ENCODE data around the gene PDGFRA. TPM values are rescaled to one million over a fixed set of nuclear protein-coding genes. Genes with fewer than 3 reads are reported as not detected.
A peak's percentile ranks its signal among the peaks of the same experiment; 100 is the strongest.

PDGFRA gene
- total RNA-seq, 2 donors from 2014 or later: 25.3 to 42.8 TPM

GRCh38 chr4:54224996-54225597 is 4.0 kb upstream of the PDGFRA start:
- TF ChIP-seq CTCF (IDR thresholded peaks at IDR 0.05): no peak
- peak overlapping the region; percentile 47 to 54 for H3K27ac ChIP-seq
- peaks cover 0 to 35% of the 10 kb centered on the region in 2 donors for H3K4me1 ChIP-seq
- DNase-seq (ENCODE audit: low spot score): no peak
- H3K36me3 ChIP-seq: no peaks in the 10 kb centered on the region
- H3K27me3 ChIP-seq: peaks cover 1 to 15% of the 10 kb centered on the region in 2 donors
- H3K4me3 ChIP-seq: peak overlapping the region in 1 of 2 donors; percentile 64
- no peaks in the 10 kb centered on the region for H3K9me3 ChIP-seq

- Histone ChIP-seq H3K27ac (peak overlapping the region; percentile 47 to 54), H3K4me3 (peak overlapping the region; percentile 52 to 64), H3K36me3 (no peaks in the 10 kb centered on the region), H3K27me3 (peaks cover 8 to 22% of the 10 kb centered on the region in 2 donors), H3K4me1 (peaks cover 0 to 42% of the 10 kb centered on the region in 2 donors), H3K9me3 (no peaks in the 10 kb centered on the region)
- TF ChIP-seq CTCF (IDR thresholded peaks at IDR 0.05): no peak
- no peak for DNase-seq (ENCODE audit: low spot score)
These were observed 3.3 kb upstream of the PDGFRA start for GRCh38 chr4:54225598-54226403.

DNA sequence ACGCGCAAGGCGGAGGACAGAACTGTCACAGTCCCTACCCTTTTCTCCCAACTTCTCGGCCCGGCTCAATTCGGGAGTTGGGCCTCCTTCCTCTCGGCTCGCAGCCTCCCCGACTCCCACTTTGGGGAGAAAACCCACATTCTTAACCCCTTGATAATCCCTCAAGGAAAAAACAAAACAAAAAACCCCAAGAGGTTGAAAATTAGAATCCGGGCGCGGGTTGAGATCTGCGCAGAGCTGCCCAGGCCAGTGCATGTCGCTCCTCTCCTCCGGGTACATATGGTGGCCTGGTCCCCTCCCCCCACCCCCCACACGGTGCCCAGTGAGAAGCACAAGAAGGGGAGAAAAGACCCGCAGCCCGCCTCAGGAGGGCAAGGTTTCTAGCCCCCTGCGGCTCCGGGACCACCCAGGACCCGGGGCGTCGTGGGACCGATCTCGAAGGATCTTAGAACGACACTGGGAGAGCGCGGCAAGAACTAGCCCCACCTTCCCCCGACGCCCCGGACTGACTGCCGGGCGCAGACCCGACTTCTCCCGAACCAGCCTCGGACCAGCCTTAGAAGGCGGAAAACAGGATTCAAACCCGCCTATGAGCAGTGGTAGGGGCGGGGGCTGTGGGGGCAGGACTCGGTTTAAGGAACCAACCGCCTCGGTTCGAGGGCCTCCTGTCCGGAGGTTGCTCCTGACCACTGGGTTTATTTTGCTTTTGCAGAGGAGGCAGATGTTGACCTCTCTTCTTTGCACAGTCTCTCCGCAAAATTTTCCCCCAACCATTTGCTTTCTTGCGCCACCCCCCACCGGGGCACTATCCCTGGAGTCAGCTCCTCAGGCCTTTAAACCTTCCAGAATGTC is 2.5 kb upstream of the PDGFRA start:
- no peaks in the 10 kb centered on the region for H3K36me3 ChIP-seq
- peak overlapping the region; percentile 47 to 75 for H3K27ac ChIP-seq
- H3K4me1 ChIP-seq: peaks cover 0 to 50% of the 10 kb centered on the region in 2 donors
- peak overlapping the region; percentile 52 to 64 for H3K4me3 ChIP-seq
- peak; percentile 77 for DNase-seq (ENCODE audit: low spot score)
- peaks cover 16 to 30% of the 10 kb centered on the region in 2 donors for H3K27me3 ChIP-seq
- TF ChIP-seq CTCF (IDR thresholded peaks at IDR 0.05): no peak
- no peaks in the 10 kb centered on the region for H3K9me3 ChIP-seq

- no peak for TF ChIP-seq CTCF (IDR thresholded peaks at IDR 0.05)
- Histone ChIP-seq H3K4me1 (peaks cover 0 to 58% of the 10 kb centered on the region in 2 donors), H3K36me3 (no peaks in the 10 kb centered on the region)
These were observed 1.6 kb upstream of the PDGFRA start for GRCh38 chr4:54227256-54228055.

GRCh38 chr4:54228056-54228527 is 1.0 kb upstream of the PDGFRA start:
- peaks cover 17 to 40% of the 10 kb centered on the region in 2 donors for H3K27me3 ChIP-seq
- H3K4me3 ChIP-seq: peak overlapping the region; percentile 52 to 64
- H3K36me3 ChIP-seq: no peaks in the 10 kb centered on the region
- TF ChIP-seq CTCF (IDR thresholded peaks at IDR 0.05): peak; percentile 69 to 90
- H3K4me1 ChIP-seq: peaks cover 0 to 65% of the 10 kb centered on the region in 2 donors
- H3K9me3 ChIP-seq: no peaks in the 10 kb centered on the region
- DNase-seq (ENCODE audit: low spot score): peak; percentile 76
- H3K27ac ChIP-seq: peak overlapping the region; percentile 46 to 75

More at GRCh38 chr4:54227256-54228055, 1.6 kb upstream of the PDGFRA start:
- Histone ChIP-seq H3K9me3 (no peaks in the 10 kb centered on the region), H3K27me3 (peaks cover 17 to 36% of the 10 kb centered on the region in 2 donors), H3K4me3 (peak overlapping the region; percentile 52 to 64), H3K27ac (peak overlapping the region; percentile 46 to 75)
- peak; percentile 69 for DNase-seq (ENCODE audit: low spot score)

Measured in right atrium auricular region (tissue), 2 donors.